Medulla oblongata (tissue), 1 donor: Measurements from ENCODE around the gene RENBP.
"Not testable (repeated sequence)": the region's sequence is repeated elsewhere in the genome, so short reads cannot be mapped to it uniquely, and the experiment has no call there.

Experiments used
- DNase-seq: peaks from one replicate; pipeline ENCODE4 v3.0.0-alpha.2; 2015; ENCODE audit errors: extremely low spot score

RENBP gene

DNA sequence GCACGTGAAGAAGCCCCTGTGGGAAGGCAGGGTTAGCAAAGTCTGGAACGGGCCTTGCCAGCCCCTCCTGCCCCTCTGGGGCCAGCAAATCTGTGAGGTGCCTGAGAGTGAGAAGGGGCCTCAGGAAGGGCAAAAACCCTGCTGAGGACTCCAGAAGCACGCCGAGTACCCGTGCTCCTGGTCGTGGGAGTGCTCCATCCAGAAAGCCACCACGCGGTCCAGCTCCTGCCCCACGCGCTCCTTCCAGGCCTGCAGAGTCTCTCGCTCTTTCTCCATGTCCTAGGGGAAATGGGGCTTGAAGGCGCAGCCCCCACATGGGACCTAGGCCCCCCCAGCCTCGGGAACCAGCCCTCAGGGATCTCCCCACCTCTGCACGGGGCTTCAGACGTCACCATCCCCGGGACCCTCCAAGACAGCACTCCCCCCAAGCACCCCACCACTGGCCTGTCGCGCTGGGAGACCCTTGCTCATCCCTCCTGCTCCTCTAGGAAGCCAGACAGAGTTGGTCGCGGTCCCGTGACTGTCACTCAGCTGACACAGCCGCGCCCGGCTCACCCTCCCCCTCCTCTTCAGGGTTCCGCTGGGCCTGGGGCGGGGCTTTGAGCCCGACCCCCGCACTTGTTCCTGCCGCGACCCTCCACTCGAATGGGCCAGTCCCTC lies at the start of gene RENBP:
Gene RENBP (minus strand): TSS at position 504 of the 660 bp plus-strand sequence. CDS start 33 bp downstream, at position 471.
- peak; percentile 59 for DNase-seq

DNA sequence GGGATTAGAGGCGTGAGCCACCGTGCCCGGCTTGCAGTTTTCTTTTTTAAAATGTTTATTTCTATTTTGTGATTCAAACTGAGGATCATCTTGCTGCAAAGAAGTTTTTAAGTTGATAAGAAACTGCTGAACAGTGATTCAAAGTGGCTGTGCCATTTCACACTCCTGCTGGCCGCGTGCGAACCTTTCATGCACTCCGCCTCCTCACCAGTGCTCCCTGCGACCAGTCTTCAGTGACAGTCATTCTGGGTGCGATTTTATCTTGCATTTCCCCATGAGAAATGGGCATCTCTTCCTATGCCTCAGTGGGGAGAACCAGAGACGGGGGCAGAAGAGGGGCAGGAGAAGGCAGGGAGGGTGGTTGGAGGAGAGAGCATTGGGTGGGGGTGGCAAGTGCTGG lies 49.5 kb upstream of the RENBP start:
- no peak for DNase-seq

DNA sequence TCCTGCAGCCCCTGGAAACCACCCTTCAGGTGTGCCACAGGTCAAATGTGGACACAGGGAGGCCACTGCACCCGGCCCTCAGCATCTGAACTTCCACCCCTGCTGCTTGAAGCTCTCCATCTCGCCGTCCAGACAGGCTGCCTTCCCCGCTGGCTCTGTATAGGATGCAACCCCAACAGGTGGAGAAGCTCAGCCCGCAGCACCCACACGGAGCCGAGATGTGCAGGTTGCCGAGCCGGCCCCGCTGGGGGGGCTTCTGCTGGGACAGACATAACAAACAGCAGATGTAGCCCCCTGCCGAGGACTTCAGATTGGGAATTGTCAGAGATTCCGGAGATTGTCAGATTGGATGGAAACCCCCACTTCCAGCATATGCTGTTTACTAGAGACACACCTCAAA lies 48.6 kb upstream of the RENBP start:
- no peak for DNase-seq

DNA sequence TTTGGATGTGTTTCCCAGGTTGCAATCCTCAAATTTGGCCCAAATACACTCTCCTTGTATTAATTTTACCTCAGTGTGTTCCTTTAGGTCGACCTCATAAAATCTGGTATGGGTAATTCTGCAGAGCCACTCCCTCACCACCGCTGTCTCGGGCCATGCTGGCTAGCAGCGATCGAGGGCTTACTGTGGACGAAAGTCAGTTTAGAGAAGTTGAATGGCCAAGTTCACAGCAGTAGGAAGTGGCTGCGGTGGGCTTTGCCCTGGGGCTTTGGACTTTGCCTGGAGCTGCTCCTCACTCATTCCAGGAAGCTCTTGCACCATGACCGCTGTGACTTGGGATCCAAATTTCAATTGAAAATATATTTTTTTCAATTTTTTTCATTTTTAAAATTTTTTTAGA lies 47.7 kb upstream of the RENBP start:
- no peak for DNase-seq

DNA sequence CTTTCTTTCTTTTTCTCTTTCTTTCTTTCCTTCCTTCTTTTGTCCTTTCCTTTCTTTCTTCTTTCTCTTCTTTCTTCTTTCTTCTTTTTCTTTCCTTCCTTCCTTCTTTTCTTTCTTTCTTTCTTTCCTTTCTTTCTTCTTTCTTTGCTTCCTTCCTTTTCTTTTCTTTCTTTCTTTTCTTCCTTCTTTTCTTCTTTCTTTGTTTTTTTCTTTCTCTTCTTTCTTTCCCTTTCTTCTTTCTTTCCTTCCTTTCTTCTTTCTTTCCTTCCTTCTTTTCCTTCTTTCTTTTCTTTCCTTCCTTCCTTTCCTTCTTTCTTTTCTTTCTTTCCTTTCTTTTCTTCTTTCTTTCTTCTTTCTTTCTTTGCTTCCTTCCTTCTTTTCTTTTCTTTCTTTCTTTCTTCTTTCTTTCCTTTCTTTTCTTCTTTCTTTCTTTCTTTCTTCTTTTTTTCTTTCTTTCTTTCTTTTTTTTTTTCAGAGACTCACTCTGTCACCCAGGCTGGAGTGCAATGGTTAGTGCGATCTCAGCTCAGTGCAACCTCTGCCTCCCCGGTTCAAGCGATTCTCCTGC lies 46.7 kb upstream of the RENBP start:
- DNase-seq, result no peak

DNA sequence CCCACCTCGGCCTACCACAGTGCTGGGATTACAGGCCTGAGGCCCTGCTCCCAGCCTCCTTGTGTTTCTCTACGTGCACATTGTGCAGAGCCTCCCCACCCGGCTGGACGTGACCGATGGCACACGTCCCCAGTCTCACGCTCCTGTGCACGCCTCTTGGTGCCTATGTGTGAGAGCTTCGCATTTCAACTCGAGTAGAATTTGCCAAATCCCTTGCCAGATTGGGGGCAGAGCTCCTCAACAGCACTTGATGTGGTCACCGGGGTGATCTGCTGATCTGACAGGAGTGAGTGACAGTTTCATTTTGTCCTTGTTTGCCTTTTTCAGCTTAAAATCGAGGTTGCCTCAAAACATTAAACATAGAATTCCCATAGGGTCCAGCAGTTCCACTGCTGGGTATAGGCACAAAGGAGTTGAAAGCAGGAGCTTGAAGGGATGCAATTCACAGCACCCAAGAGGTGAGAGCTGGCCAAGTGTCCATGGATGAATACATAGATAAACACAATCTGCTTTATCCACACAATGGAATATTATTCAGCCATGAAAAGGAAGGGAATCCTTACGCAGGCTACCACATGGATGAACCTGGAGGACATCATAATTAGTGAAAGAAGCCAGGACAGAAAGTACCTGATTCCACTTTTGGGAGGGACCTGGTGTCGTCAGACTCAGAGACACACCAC lies 45.7 kb upstream of the RENBP start:
- no peak for DNase-seq

DNA sequence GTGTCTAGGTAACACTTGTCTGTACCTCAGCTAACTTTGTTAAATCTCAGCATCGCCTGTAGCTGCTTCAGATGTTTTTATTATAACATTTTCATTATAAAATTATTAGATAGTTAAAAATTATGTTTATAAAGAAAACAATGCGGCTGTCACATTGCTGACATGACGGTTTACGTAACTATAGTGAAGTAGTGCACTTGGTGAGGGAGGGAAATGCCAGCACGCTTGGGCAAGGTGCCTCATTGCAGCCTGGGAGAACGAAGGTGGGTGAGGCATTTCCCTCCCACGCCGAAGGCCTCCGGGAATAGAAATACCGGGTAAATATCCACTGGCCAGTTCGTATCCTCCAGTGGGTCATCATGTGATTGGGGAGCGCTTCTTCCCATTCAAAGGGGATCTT lies 44.0 kb upstream of the RENBP start:
- no peak for DNase-seq

DNA sequence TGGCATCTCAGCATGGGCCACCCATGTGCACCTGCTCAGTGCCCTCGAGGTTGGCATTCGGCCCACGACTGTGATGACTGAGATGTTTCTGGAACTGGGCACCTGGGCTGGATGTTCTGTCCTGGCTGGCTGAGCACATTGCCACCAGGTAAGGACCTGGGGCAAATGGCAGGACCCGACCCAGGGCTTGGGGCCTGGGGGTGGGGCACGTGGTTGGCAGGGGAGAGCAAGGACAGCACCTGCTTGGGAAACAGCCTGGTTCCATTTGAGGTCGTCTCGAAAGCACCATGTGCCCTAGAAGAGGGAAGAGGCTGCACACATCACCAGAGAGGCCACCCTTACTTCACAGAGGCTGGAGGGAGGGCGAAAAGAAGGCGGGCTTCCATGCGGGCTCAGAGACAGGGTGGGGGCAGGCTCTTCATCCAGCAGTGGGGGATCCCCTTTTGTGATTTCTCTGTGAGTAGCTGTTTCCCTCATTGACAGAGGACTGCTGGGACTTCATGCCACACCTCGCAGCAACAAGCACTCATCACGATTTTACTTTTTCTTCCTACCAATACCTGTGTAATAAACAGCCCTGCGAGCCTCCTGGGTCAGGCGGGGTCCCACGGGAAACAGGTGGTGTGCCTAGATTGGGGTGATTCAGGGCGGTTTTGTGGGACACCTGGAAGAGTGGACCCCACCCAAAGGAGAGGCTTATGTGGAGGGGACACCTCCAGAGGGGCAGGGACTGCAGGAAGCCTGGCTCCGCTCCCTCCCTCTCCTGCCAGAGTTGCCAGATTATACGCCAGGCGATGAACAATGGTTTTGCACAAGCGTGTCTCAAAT lies 40.1 kb upstream of the RENBP start:
- DNase-seq, result no peak

DNA sequence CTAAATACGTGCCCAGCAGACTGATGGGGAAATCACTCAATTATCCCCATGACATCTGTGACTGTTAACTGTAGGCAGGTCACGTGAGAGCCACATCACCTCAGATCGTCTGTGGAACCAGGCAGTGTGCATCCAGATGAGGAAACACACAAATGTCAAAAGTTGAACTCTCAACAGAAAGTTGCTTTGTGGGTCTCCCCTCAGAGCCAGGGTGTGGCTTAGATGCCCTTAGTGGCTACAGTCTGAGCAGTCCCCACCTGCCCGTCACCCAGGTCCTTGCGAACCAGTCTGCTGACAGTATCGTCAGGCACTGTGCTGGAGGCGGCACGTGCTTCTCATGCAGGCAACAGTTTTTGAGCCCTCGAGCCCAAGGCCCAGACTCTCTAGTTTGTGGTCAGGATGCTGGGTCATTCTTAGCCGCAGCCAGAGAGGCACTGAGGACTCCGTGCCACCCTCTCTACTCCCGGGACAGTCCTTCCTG lies 38.9 kb upstream of the RENBP start:
- no peak for DNase-seq

DNA sequence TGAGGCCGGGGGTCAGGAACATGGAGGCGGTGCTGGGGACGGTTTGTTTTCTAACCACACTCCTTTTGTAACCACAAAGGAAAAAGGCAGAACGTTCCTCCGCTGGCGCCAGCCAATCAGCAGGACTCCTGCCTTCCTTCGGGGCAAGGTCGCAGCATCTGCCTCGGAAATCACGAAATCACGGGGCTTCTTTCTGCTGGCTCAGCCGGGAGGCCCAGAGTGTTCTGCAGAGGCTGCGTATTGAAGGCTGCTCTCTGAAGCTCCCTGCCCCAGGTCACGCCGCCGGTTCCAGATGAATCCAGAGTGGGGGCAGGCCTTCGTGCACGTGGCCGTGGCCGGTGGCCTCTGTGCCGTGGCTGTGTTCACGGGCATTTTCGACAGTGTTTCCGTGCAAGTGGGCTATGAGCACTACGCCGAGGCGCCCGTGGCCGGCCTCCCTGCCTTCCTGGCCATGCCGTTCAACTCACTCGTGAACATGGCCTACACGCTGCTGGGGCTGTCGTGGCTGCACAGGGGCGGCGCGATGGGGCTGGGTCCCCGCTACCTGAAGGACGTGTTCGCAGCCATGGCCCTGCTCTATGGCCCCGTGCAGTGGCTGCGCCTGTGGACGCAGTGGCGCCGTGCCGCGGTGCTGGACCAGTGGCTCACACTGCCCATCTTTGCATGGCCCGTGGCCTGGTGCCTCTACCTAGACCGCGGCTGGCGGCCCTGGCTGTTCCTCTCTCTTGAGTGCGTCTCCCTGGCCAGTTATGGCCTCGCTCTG lies 37.5 kb upstream of the RENBP start:
- peak; percentile 56 for DNase-seq

DNA sequence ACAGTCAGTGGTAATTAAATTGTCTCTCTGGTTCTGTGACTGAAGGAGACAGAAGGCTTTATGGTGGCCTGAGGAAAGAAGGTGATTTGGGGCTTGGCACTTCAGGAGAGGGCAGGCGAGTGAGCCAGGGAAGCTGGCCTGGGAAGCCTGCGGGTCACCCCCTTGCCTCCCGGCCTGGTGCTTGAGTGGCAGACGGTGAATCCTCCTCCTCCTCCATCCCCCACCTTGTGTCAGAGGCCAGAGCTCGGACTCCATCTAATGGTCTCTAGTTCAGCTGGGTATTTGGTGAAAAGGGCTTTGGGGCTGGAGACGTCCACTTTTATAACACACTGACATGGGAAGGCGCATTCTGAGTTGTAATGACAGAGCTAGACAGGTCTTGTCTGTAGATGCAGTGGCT lies 36.8 kb upstream of the RENBP start:
- no peak for DNase-seq

DNA sequence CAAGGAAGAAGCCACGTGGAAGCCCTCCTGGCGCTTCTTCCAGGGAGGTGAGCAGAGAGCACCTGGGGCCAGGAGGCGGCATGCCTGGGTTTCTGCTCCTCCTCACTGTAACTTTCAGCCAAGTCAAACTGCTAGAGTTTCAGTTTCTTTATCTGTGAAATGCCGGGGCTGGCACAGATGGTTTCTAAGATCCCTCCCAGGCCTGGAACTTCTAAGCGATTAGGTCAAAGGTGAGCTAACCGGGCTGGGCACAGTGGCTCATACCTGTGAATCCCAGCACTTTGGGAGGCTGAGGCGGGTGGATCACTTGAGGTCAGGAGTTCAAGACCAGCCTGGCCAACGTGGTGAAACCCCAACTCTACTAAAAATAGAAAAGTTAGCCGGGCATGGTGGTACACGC lies 36.0 kb upstream of the RENBP start:
- not testable (repeated sequence) for DNase-seq

DNA sequence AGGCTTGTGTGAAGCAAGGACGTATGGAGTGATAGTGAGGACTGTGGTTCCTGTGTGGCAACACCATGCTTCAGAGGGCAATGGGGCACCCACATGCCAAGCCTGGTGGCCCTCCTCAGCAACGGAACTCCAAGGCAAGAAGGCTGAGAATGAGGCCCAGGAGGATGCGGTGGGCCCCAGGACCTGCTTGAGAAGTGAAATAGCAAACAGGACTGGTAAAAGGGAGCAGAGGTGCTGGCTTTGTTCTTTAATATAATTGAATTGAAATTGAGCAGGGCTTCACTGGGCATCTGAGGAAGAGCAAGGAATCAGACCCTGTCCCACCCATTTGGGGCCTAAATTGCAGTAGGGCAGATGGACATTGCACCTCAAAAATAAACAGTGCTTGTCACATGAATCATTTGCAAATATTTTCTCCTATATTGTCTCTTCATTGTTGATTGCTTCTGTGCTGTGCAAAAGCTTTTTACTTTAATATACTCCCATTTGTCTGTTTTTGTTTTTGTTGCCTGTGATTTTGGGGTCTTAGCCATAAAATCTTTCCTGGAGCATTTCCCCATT lies 30.4 kb upstream of the RENBP start:
- no peak for DNase-seq

DNA sequence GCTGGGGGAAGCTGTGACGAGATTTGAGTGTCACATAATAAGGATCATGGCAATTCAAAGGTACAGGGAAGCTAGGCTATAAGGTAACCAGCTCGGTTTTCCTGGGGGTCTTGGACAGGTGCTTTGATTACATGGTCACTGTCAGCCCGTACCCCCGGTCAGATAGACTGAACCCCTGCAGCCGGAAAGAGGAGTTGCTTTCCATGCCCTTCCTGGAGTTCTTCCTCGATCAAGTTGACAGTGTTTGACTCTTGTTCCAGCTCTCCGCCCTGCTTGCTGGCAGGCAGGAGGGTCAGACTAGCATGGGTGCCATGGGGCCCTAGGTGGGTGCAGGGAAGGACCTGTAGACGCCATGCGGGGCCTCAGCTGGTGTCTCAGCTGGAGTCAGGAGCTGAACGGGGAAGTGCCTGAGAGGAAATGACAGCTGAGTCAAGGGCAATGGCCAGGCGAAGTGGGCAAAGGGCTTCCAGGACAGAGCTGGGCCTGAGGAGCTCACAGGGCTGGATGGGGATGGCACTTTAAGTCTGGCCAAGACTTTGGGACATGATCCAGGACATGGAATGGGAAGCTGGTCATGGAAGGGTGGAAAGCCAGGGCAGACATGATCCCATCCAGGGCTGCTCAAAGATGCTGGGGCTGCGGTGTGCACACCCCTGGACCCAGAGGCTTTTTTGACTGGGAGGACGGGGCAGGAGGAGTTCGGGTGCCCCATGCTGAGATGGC lies 29.7 kb upstream of the RENBP start:
- no peak for DNase-seq

DNA sequence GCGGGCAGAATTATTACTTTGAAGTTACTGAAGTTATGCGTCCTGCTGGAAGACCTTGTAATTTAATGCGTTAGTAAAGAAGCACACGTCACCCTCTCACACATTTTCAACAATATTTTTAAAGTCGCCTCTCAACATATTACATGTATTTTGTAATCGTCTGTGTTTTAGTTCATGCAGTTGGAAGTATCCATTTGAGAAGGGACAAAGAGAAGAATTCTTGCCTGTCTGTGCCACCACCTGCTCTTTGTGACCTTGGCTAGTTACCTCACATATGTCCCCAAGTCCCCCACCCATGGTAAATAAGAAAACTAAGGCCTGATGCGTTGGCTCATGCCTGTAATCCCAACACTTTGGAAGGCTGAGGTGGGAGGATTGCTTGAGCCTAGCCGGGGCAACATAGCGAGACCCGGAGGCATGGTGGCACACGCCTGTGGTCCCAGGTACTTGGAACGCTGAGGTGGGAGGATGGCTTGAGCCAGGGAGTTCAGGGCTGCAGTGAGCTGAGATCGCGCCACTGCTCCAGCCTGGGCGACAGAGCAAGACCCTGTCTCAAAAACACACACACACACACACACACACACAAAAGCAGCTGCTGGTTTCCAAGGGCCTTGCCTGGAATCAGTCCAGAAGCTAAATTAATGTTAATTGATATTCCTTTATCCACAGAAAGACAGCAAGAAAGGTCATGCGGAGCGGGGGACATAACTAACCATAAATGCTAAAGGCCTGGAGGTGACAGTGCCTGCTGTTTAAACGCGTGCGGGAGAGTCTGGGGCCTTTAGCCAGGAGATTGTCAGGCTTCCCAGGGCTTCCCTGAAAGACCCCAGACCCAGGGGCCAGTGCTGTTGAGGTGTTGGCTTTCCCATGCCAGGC lies 28.9 kb upstream of the RENBP start:
- DNase-seq, result no peak

DNA sequence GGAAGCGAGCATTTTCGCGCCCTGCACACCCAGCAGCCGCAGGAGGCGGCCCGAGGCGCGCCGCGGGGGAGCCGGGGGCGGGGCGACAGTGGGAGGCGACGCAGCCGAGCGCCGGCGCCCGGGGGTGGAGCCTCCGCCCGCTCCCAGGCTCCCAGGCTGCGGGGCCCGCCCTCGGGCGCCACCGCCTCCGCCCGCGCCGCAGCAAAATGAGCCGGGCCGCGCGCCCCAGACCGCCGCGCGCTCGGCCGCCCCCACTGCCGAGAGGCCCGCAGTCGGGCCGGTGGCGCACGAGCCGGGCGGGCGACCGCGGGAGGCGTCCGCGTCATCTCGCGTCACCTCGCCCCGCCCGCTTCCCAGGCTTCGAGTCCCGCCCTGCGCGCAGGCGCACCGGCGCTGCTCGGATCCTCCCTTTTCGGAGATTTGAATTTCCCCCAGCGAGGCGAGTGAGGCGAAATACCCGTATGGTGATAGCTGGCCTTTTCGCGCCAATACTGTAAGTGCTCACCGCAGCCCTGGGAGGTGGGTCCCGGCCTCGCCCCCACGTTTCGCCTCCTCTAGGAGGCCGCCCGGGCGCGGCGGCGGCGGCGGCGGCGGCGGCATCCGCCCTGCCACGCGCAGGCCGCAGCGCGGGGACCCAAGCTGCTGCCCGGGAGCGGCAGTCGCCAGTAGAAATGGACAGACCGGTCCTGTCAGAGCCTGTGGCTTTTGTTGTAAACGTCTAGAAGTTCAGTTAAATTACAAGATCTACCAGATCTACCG lies 28.1 kb upstream of the RENBP start, which contains the start of gene TMEM187:
Gene TMEM187 (plus strand): TSS at position 387 of the 759 bp plus-strand sequence. CDS start 9,309 bp downstream, outside the sequence.
- DNase-seq, result peak; percentile 85

DNA sequence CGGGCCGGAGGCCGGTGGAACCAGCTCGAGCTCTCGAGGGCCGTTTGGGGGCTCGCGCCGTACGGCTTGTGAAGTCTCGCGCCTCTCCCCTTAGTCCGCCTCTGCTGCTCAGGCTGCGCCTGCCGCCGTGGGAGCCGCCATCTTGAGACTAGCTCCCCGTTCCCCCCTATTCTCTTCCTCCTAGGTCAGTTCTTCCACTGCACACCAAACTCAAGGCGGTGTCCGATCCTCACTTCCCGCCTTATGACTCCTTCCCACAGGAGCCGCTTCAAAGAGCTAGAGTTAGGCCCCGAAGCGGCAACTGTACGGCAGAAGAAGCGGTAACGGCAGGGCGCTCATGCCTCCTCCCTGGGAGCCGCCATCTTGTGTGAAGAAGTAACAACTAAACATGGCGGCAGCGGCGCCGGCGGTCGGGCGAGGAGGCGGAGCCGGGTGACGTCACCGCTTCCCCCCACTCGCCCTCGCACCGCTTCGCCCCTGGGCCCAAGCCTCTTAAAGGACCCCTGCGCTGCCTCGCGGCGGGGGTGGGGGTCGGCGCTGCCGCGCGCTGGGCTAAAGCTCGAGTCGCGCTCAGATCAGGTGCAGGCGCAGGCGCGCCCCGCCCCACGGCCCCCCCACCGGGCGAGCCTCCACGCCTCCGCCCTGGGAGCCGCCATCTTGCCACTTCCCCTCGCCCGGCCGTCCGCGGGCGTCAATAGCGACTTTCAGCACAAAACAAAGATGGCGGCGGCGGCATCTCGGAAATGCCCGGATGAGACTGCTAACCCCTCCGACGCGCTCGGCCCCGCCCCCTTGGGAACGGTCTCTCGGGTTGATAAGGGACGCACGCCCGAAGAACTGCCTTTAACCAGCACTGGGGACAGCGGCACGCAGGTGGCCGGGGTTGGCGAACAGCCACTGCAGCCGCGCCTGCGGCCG lies 27.3 kb upstream of the RENBP start, which contains the start of gene HCFC1:
Gene HCFC1 (minus strand): TSS at position 369 of the 918 bp plus-strand sequence. CDS start 978 bp downstream, outside the sequence.
- DNase-seq, result peak; percentile 89
